HepG2 (cell line): ENCODE measurements around the gene CISD1.

Source experiments
- CTCF ChIP-seq: sonication (generic); formaldehyde crosslinking; IDR thresholded peaks from 2 replicates; pipeline ENCODE4 v1.5.0; 2020; ENCODE audit warnings: mild to moderate bottlenecking, missing genetic modification reagents, moderate library complexity
- KDM5A ChIP-seq: fragments of 200-600 bp; sonication (generic); IDR thresholded peaks from 2 replicates; pipeline ENCODE4 v1.7.0; 2018; ENCODE audit warnings: antibody characterized with exemption, mild to moderate bottlenecking, low read length, borderline replicate concordance
- SMC3 ChIP-seq: IDR thresholded peaks from 2 replicates; pipeline ENCODE4 v1.6.1; 2011; ENCODE audit warnings: low read length, improper control_type of control experiment
- SRSF1 ChIP-seq: fragments of 200-400 bp; formaldehyde crosslinking; optimal IDR thresholded peaks from 2 replicates; pipeline ENCODE3; 2017; ENCODE audit warnings: mild to moderate bottlenecking, low read depth, low read length, moderate library complexity
- YEATS4 ChIP-seq: sonication (generic); formaldehyde crosslinking; IDR thresholded peaks from 2 replicates; pipeline ENCODE4 v1.4.0; 2020; ENCODE audit warnings: missing genetic modification reagents, borderline replicate concordance
- ZNF10 ChIP-seq: sonication (generic); formaldehyde crosslinking; IDR thresholded peaks from 2 replicates; pipeline ENCODE4 v1.4.0; 2020; ENCODE audit warnings: mild to moderate bottlenecking, low read depth, missing genetic modification reagents, borderline replicate concordance

GRCh38 chr10:58240531-58240930 is 28.4 kb upstream of the CISD1 start:
- no peak for TF ChIP-seq KDM5A
- no peak for TF ChIP-seq CTCF
- TF ChIP-seq YEATS4 (CRISPR knock-in tag): no peak
- no peak for TF ChIP-seq SMC3
- no peak for TF ChIP-seq ZNF10 (CRISPR knock-in tag)
- TF ChIP-seq SRSF1: no peak
